ENCODE results near the gene STAC.

GRCh38 chr3:36434687-36435426 is 54.6 kb downstream of the STAC start:
- TF ChIP-seq POLR2AphosphoS5 (IDR thresholded peaks at IDR 0.05; ENCODE audit: borderline replicate concordance, low read depth, low read length) (no peak), FOXP2 (optimal IDR thresholded peaks at IDR 0.05; ENCODE audit: control extremely low read depth, extremely low read length, insufficient read depth) (no peak), EZH2 (IDR thresholded peaks at IDR 0.05) (no peak)

Measured in SK-N-MC (cell line).